ENCODE data around the gene THSD8.

The THSD8 gene

GRCh38 chr19:12806242-12807081, 4.6 kb downstream of the THSD8 start, which contains the start of gene RNASEH2A (continued):
- TF ChIP-seq REST (tag by site-specific recombination; IDR thresholded peaks at IDR 0.05) (0 out of 2 replicates have a peak, but pooled peaks have one; percentile 31), ZNF416 (tag by site-specific recombination; IDR thresholded peaks at IDR 0.05) (0 out of 2 replicates have a peak, but pooled peaks have one; percentile 40), AEBP2 (tag by site-specific recombination; IDR thresholded peaks at IDR 0.05; ENCODE audit: borderline replicate concordance) (peak; percentile 6; the same call in 1 of the 2 replicates), KLF8 (tag by site-specific recombination; IDR thresholded peaks at IDR 0.05) (peak; percentile 91), ZNF292 (tag by site-specific recombination; IDR thresholded peaks at IDR 0.05; ENCODE audit: borderline replicate concordance, low read depth) (no peak), PRDM4 (tag by site-specific recombination; IDR thresholded peaks at IDR 0.05) (peak; percentile 34; the same call in 1 of the 2 replicates), CTCF (tag by site-specific recombination; IDR thresholded peaks at IDR 0.05) (peak; percentile 86), ZNF19 (tag by site-specific recombination; IDR thresholded peaks at IDR 0.05; ENCODE audit: low read depth) (no peak), SCRT1 (tag by site-specific recombination; IDR thresholded peaks at IDR 0.05; ENCODE audit: borderline replicate concordance) (no peak), BCL6B (tag by site-specific recombination; IDR thresholded peaks at IDR 0.05) (no peak), ZNF37A (tag by site-specific recombination; IDR thresholded peaks at IDR 0.05) (no peak), GLIS2 (tag by site-specific recombination; IDR thresholded peaks at IDR 0.05) (no peak), ZBTB8A (tag by site-specific recombination; IDR thresholded peaks at IDR 0.05) (peak; percentile 82), ZIC2 (tag by site-specific recombination; IDR thresholded peaks at IDR 0.05) (peak; percentile 73), ZNF561 (tag by site-specific recombination; IDR thresholded peaks at IDR 0.05; ENCODE audit: borderline replicate concordance) (peak; percentile 98), ZNF521 (tag by site-specific recombination; IDR thresholded peaks at IDR 0.05) (no peak), GLI2 (tag by site-specific recombination; IDR thresholded peaks at IDR 0.05; ENCODE audit: borderline replicate concordance, low read depth) (no peak), ZNF248 (tag by site-specific recombination; IDR thresholded peaks at IDR 0.05) (no peak), ZNF518A (tag by site-specific recombination; conservative IDR thresholded peaks at IDR 0.05; ENCODE audit: low read depth) (peak; percentile 43)
